Measurements from ENCODE around the gene SLC25A53. TPM values are rescaled to one million over a fixed set of nuclear protein-coding genes. Genes with fewer than 3 reads are reported as not detected.

The SLC25A53 gene
- total and polyA plus RNA-seq, 10 of the 15 experiments (the other 5 are each of a cell fraction or from before 2014, with no cell fraction given), result 4.1 to 11.4 (median 7.6) TPM

- FAIRE-seq (no peak), DNase-seq (ENCODE audit: low read depth, low spot score) (no peak), ATAC-seq (no peak)
- no peaks in the 10 kb centered on the region for H3K36me3 ChIP-seq (ENCODE audit: control insufficient read depth in 2 of 2, insufficient read depth in 2 of 2, low read length in 1 of 2)
- intact Hi-C loops (cut with micrococcal nuclease; ENCODE audit: unreplicated experiment), result no loop called here
- H3K79me2 ChIP-seq (ENCODE audit: control insufficient read depth, insufficient read depth, low read length), result no peaks in the 10 kb centered on the region
- H2AFZ ChIP-seq (ENCODE audit: control insufficient read depth, low read depth, low read length), result no peak overlapping the region
- ChIA-PET CTCF (interaction anchor here (1.0 kb wide), 1 partner anchor 12 kb away, joined by 6 read pairs; no protein-coding TSS in a partner anchor), POLR2A (no interaction called here), SMC1A (ENCODE audit: uncharacterized antibody, unreplicated experiment) (no interaction called here), RAD21 (ENCODE audit: unreplicated experiment) (no interaction called here)
- no peak overlapping the region for H3K4me3 ChIP-seq
- H3K4me2 ChIP-seq (ENCODE audit: control insufficient read depth, insufficient read depth), result no peak overlapping the region
- in situ Hi-C loops (cut with MboI), result no loop called here
- no peaks in the 10 kb centered on the region for H3K27me3 ChIP-seq (replicated peaks in 1 of 2; ENCODE audit: control insufficient read depth in 2 of 2, insufficient read depth in 2 of 2, low read length in 1 of 2)
- no peak overlapping the region for H3K27ac ChIP-seq (ENCODE audit: control insufficient read depth, insufficient read depth)
- H3K9ac ChIP-seq (ENCODE audit: control insufficient read depth, insufficient read depth, low read length), result no peak overlapping the region
- WGBS (ENCODE audit: insufficient coverage, insufficient replicate concordance, low lambda C conversion rate, missing lambda C conversion rate), result 46% methylated on average over 4 of the region's 4 CpGs
- no peaks in the 10 kb centered on the region for H4K20me1 ChIP-seq (ENCODE audit: control insufficient read depth, insufficient read depth)
- no peaks in the 10 kb centered on the region for H3K4me1 ChIP-seq (ENCODE audit: control insufficient read depth, insufficient read depth, low read length)
- TF ChIP-seq, protein P1, sequence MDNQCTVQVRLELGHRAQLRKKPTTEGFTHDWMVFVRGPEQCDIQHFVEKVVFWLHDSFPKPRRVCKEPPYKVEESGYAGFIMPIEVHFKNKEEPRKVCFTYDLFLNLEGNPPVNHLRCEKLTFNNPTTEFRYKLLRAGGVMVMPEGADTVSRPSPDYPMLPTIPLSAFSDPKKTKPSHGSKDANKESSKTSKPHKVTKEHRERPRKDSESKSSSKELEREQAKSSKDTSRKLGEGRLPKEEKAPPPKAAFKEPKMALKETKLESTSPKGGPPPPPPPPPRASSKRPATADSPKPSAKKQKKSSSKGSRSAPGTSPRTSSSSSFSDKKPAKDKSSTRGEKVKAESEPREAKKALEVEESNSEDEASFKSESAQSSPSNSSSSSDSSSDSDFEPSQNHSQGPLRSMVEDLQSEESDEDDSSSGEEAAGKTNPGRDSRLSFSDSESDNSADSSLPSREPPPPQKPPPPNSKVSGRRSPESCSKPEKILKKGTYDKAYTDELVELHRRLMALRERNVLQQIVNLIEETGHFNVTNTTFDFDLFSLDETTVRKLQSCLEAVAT (IDR thresholded peaks at IDR 0.05), result no peak
- TF ChIP-seq RUNX3 (IDR thresholded peaks at IDR 0.05; ENCODE audit: low read length), result peak; percentile 43
- BruUV-seq (replicated peaks), result no TSS peak
- no peaks in the 10 kb centered on the region; the same call in 2 of the 3 replicates for H3K9me3 ChIP-seq (replicated peaks; ENCODE audit: control insufficient read depth, insufficient read depth, low read length)
Observed at GRCh38 chrX:104183685-104184084, 26.9 kb upstream of the SLC25A53 start.

- no peak overlapping the region for H3K4me3 ChIP-seq
- no peak overlapping the region for H3K4me2 ChIP-seq (ENCODE audit: control insufficient read depth, insufficient read depth)
- WGBS (ENCODE audit: insufficient coverage, insufficient replicate concordance, low lambda C conversion rate, missing lambda C conversion rate), result 57% methylated on average over 6 of the region's 6 CpGs
- H3K9ac ChIP-seq (ENCODE audit: control insufficient read depth, insufficient read depth, low read length), result no peak overlapping the region
- H3K27me3 ChIP-seq (replicated peaks in 1 of 2; ENCODE audit: control insufficient read depth in 2 of 2, insufficient read depth in 2 of 2, low read length in 1 of 2), result no peaks in the 10 kb centered on the region
- H3K27ac ChIP-seq (ENCODE audit: control insufficient read depth, insufficient read depth), result no peak overlapping the region
- POLR2A ChIA-PET, result no interaction called here
- no peaks in the 10 kb centered on the region for H4K20me1 ChIP-seq (ENCODE audit: control insufficient read depth, insufficient read depth)
- no peaks in the 10 kb centered on the region for H3K4me1 ChIP-seq (ENCODE audit: control insufficient read depth, insufficient read depth, low read length)
- no peak for FAIRE-seq
- no peaks in the 10 kb centered on the region; a peak in 1 of 4 replicates for H3K36me3 ChIP-seq (ENCODE audit: control insufficient read depth in 2 of 2, insufficient read depth in 2 of 2, low read length in 1 of 2)
- RAD21 ChIA-PET (ENCODE audit: unreplicated experiment), result no interaction called here
- in situ Hi-C loops (cut with MboI) (no loop called here), intact Hi-C loops (cut with micrococcal nuclease; ENCODE audit: unreplicated experiment) (no loop called here)
- BruUV-seq (replicated peaks), result no TSS peak
- no peaks in the 10 kb centered on the region; the same call in 2 of the 3 replicates for H3K9me3 ChIP-seq (replicated peaks; ENCODE audit: control insufficient read depth, insufficient read depth, low read length)
- DNase-seq (ENCODE audit: low read depth, low spot score), result no peak
- CTCF ChIA-PET, result interaction anchor here (0.9 to 1.2 kb wide), 2 partner anchors 9 to 20 kb away, joined by 3 read pairs; no protein-coding TSS in a partner anchor
- no peak for ATAC-seq
- SMC1A ChIA-PET (ENCODE audit: uncharacterized antibody, unreplicated experiment), result interaction anchor here (1.3 kb wide), 1 partner anchor 17 kb away, joined by 3 read pairs; the partner anchor contains the start of gene SLC25A53
- no peak overlapping the region for H2AFZ ChIP-seq (ENCODE audit: control insufficient read depth, low read depth, low read length)
- H3K79me2 ChIP-seq (ENCODE audit: control insufficient read depth, insufficient read depth, low read length), result peaks cover 1% of the 10 kb centered on the region
- TF ChIP-seq, protein P2, sequence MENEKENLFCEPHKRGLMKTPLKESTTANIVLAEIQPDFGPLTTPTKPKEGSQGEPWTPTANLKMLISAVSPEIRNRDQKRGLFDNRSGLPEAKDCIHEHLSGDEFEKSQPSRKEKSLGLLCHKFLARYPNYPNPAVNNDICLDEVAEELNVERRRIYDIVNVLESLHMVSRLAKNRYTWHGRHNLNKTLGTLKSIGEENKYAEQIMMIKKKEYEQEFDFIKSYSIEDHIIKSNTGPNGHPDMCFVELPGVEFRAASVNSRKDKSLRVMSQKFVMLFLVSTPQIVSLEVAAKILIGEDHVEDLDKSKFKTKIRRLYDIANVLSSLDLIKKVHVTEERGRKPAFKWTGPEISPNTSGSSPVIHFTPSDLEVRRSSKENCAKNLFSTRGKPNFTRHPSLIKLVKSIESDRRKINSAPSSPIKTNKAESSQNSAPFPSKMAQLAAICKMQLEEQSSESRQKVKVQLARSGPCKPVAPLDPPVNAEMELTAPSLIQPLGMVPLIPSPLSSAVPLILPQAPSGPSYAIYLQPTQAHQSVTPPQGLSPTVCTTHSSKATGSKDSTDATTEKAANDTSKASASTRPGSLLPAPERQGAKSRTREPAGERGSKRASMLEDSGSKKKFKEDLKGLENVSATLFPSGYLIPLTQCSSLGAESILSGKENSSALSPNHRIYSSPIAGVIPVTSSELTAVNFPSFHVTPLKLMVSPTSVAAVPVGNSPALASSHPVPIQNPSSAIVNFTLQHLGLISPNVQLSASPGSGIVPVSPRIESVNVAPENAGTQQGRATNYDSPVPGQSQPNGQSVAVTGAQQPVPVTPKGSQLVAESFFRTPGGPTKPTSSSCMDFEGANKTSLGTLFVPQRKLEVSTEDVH (IDR thresholded peaks at IDR 0.05; ENCODE audit: low read depth, partially characterized antibody), result no peak
- no peak for TF ChIP-seq SPI1 (IDR thresholded peaks at IDR 0.05; ENCODE audit: borderline replicate concordance, insufficient read depth, low read depth, low read length)
- no peak for TF ChIP-seq YY1 (IDR thresholded peaks at IDR 0.05; ENCODE audit: low read depth, low read length)
- no peak for TF ChIP-seq MTA3 (IDR thresholded peaks at IDR 0.05; ENCODE audit: borderline replicate concordance, low read length)
- TF ChIP-seq NR2F1 (conservative IDR thresholded peaks at IDR 0.05), result no peak
- TF ChIP-seq, protein P3, sequence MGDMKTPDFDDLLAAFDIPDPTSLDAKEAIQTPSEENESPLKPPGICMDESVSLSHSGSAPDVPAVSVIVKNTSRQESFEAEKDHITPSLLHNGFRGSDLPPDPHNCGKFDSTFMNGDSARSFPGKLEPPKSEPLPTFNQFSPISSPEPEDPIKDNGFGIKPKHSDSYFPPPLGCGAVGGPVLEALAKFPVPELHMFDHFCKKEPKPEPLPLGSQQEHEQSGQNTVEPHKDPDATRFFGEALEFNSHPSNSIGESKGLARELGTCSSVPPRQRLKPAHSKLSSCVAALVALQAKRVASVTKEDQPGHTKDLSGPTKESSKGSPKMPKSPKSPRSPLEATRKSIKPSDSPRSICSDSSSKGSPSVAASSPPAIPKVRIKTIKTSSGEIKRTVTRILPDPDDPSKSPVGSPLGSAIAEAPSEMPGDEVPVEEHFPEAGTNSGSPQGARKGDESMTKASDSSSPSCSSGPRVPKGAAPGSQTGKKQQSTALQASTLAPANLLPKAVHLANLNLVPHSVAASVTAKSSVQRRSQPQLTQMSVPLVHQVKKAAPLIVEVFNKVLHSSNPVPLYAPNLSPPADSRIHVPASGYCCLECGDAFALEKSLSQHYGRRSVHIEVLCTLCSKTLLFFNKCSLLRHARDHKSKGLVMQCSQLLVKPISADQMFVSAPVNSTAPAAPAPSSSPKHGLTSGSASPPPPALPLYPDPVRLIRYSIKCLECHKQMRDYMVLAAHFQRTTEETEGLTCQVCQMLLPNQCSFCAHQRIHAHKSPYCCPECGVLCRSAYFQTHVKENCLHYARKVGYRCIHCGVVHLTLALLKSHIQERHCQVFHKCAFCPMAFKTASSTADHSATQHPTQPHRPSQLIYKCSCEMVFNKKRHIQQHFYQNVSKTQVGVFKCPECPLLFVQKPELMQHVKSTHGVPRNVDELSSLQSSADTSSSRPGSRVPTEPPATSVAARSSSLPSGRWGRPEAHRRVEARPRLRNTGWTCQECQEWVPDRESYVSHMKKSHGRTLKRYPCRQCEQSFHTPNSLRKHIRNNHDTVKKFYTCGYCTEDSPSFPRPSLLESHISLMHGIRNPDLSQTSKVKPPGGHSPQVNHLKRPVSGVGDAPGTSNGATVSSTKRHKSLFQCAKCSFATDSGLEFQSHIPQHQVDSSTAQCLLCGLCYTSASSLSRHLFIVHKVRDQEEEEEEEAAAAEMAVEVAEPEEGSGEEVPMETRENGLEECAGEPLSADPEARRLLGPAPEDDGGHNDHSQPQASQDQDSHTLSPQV (IDR thresholded peaks at IDR 0.05), result no peak
Observed at GRCh38 chrX:104173841-104174240, 17.0 kb upstream of the SLC25A53 start.

All from GM12878 (cell line).